GM12873 (cell line): ENCODE measurements around the gene CNTN3.

ENCODE experiments used
- CTCF ChIP-seq: IDR thresholded peaks from 2 replicates; pipeline ENCODE4 v1.5.1; 2012; ENCODE audit warnings: low read depth, mild to moderate bottlenecking, moderate library complexity, low read length, control low read depth; ENCODE audit not compliant: insufficient read depth; ENCODE audit errors: missing control alignments

The CNTN3 gene

GRCh38 chr3:74582982-74583381 is 31.5 kb downstream of the CNTN3 start:
- TF ChIP-seq CTCF = no peak

- TF ChIP-seq CTCF = no peak
These were observed 38.6 kb downstream of the CNTN3 start for GRCh38 chr3:74575857-74576256.

- no peak for TF ChIP-seq CTCF
These were observed 43.3 kb downstream of the CNTN3 start for GRCh38 chr3:74571118-74571517.
